ENCODE data around the gene ARHGAP32. TPM values are rescaled to one million over a fixed set of nuclear protein-coding genes. Genes with fewer than 3 reads are reported as not detected.

The ARHGAP32 gene
- 100 to 1,000 TPM in 2 of 4 donors, 10 to 100 TPM in 2; 41.3 to 108 (median 101) TPM for total RNA-seq

DNA sequence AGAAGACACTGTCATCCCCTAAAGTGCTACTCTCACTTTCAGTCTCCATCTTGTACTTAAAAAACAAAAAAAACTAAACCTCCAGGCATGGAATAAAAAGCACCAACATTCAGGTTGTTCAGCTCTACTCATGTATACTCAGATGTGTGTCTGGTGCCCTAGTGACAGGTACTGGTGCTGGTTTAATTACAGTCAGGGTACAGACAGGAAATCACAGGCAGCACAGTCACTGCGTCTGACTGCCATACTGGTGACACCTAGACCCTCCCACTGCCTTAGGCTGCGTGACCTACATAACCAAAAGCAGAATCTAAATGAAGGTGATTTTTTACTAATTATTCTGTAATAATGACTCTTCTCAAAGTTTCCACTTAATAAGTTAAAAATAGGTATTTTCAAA is at the start of gene ARHGAP32:
Gene ARHGAP32 (minus strand): TSS at position 176 of the 400 bp plus-strand sequence. CDS start 127 bp downstream, at position 49.
- DNase-seq: no peak
- Histone ChIP-seq H3K27ac (no peak within 1 kb of the TSS), H3K9me3 (no peaks in the 10 kb centered on the region), H3K4me1 (no peaks in the 10 kb centered on the region), H3K4me3 (no peak within 1 kb of the TSS), H3K36me3 (no peaks in the 10 kb centered on the region), H3K27me3 (no peaks in the 10 kb centered on the region)
- TF ChIP-seq, protein P1, sequence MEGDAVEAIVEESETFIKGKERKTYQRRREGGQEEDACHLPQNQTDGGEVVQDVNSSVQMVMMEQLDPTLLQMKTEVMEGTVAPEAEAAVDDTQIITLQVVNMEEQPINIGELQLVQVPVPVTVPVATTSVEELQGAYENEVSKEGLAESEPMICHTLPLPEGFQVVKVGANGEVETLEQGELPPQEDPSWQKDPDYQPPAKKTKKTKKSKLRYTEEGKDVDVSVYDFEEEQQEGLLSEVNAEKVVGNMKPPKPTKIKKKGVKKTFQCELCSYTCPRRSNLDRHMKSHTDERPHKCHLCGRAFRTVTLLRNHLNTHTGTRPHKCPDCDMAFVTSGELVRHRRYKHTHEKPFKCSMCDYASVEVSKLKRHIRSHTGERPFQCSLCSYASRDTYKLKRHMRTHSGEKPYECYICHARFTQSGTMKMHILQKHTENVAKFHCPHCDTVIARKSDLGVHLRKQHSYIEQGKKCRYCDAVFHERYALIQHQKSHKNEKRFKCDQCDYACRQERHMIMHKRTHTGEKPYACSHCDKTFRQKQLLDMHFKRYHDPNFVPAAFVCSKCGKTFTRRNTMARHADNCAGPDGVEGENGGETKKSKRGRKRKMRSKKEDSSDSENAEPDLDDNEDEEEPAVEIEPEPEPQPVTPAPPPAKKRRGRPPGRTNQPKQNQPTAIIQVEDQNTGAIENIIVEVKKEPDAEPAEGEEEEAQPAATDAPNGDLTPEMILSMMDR (IDR thresholded peaks at IDR 0.05): no peak
- no peak for TF ChIP-seq POLR2A (IDR thresholded peaks at IDR 0.05)

DNA sequence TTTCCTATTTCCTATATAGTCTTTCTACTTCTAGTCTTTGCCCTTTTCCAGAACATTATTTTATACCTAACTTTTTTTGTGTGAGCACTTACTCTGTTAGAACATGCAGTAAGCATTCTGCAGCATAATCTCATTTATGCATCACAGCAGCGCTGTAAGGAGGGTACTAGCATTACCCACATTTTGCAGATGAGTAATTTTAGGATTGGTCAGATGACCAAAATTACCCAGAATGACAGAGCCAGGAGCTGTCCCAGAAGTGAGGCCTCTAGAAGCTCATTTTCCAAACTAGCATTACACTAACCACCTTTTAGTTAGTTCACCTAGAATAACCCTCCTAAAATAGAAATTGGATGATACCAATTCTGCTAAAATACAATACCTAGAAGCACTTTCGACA is 47.1 kb upstream of the ARHGAP32 start:
- no peak for DNase-seq
- no peaks in the 10 kb centered on the region for H3K9me3 ChIP-seq
- H3K4me1 ChIP-seq: no peaks in the 10 kb centered on the region
- H3K27ac ChIP-seq: no peak overlapping the region
- H3K27me3 ChIP-seq: no peaks in the 10 kb centered on the region
- no peak overlapping the region for H3K4me3 ChIP-seq
- no peaks in the 10 kb centered on the region for H3K36me3 ChIP-seq
- TF ChIP-seq, protein P1 (IDR thresholded peaks at IDR 0.05): no peak
- no peak for TF ChIP-seq POLR2A (IDR thresholded peaks at IDR 0.05)

- DNase-seq: no peak
- no peak for TF ChIP-seq POLR2A (IDR thresholded peaks at IDR 0.05)
- TF ChIP-seq, protein P1 (IDR thresholded peaks at IDR 0.05): no peak
- H3K36me3 ChIP-seq: no peaks in the 10 kb centered on the region
Measured at GRCh38 chr11:129237880-129238638, 45.9 kb upstream of the ARHGAP32 start.

DNA sequence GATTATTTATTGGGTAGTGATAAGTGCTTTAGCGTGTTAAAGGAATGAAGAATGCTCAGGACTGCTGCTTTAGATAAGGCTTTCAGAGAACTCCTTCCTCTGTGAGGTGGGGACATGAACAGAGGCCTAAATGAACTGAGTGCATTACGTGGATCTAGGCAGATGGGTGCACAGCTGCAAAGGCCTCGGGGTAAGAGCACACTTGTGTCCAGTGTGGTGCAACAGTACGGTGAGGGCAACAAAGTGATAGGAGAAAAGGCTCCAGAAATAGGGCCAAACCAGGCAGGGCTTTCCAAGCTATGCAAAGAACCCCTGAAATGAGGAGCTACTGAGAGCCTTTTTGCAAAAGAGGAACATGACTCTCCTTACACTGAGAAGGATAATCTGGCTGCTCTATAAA is 45.3 kb upstream of the ARHGAP32 start:
- Histone ChIP-seq H3K4me1 (no peaks in the 10 kb centered on the region), H3K36me3 (no peaks in the 10 kb centered on the region), H3K9me3 (no peaks in the 10 kb centered on the region), H3K27me3 (no peaks in the 10 kb centered on the region), H3K27ac (no peak overlapping the region), H3K4me3 (no peak overlapping the region)
- TF ChIP-seq, protein P1 (IDR thresholded peaks at IDR 0.05): no peak
- no peak for TF ChIP-seq POLR2A (IDR thresholded peaks at IDR 0.05)
- DNase-seq: no peak

More at GRCh38 chr11:129237880-129238638, 45.9 kb upstream of the ARHGAP32 start:
- Histone ChIP-seq H3K9me3 (no peaks in the 10 kb centered on the region), H3K27me3 (no peaks in the 10 kb centered on the region), H3K27ac (no peak overlapping the region), H3K4me1 (no peaks in the 10 kb centered on the region), H3K4me3 (no peak overlapping the region)

- no peaks in the 10 kb centered on the region for H3K36me3 ChIP-seq
- no peak overlapping the region for H3K4me3 ChIP-seq
- no peaks in the 10 kb centered on the region for H3K9me3 ChIP-seq
- no peak overlapping the region for H3K27ac ChIP-seq
- TF ChIP-seq, protein P1 (IDR thresholded peaks at IDR 0.05): no peak
- no peak for TF ChIP-seq POLR2A (IDR thresholded peaks at IDR 0.05)
- DNase-seq: no peak
- H3K4me1 ChIP-seq: no peaks in the 10 kb centered on the region
- H3K27me3 ChIP-seq: no peaks in the 10 kb centered on the region
Measured at GRCh38 chr11:129236850-129237249, 44.7 kb upstream of the ARHGAP32 start.
